8988T (cell line): ENCODE data around the gene LINGO1.

ENCODE experiments used
- DNase-seq: peaks from one replicate; pipeline ENCODE4 v3.0.0; 2011

LINGO1 gene

DNA sequence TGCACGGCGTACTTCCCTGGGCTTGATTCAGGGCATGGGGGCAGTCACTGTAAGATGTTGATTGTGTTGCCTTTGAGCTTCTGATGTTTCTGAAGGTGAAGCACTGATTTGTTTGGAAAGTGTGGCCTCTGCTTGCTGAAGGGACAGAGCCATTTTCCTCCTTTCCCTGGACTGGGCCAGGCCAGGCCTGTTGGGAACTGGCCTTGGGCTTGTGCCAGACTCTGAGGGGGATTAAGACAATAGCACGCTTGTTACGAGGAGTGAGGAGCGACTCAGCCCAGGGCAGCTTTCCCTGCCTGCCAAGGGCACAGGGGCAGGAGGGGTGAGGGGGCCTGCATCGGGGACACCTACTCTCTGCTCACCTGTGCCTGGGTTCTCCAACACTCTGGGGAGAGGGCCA is 42.9 kb downstream of the LINGO1 start:
- no peak for DNase-seq

DNA sequence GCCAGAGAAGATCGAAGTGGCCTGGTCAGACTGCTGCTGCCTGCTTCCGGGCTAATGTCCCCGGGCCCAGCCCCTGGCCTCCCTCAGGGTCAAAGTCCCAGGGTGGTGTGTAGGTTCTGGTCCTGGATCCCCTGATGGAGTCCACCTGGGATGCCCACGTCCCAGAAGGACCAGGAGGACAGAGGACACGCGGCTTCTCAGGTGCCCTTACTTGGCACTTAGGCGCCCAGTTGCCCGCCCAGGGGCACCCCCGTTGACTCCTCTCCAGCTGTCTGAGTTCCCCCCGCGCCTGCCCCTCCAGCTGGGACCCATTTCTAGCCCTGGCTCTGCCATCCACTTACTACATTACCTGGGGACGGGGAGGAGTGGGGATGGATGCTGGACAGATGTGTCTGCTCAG is 44.6 kb downstream of the LINGO1 start:
- no peak for DNase-seq

DNA sequence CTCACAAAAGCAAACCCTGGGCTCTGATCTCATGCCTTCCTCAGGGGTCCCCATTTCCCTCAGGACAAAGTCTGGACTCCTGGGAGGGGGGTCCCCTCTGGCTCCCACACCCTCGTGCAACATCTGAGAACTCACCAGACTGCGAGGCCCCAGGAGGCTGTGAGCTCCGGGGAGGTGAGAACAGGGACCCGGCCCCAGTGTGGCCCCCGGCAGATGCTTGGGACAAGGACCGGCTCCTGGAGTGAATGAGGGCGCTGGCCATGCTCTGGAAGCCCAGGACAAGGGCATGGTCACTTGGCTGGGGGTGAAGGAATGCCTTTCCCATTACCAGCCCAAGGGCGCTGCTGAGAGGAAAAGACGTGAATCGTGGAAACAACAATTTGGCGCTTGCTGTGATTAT is 48.0 kb downstream of the LINGO1 start:
- DNase-seq = no peak

DNA sequence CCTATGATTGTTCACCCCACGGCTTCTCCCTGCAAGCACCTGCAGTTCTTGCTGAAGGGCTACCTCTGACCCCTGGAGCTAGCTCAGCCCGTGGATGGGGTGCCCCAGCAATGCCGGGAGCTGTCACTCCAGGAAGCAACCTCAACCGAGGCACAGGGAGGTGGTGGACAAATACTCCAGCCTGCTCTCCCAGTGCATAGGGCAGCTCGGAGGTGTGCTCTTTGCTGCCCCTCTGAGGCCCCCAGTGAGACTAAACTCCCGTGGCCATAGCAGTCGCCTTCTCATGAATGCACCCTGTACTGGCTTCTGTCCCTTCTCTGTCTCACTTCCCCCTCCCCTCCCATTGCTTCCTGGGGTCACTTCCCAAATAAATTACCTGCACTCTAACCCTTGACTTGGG is 48.5 kb downstream of the LINGO1 start:
- no peak for DNase-seq

DNA sequence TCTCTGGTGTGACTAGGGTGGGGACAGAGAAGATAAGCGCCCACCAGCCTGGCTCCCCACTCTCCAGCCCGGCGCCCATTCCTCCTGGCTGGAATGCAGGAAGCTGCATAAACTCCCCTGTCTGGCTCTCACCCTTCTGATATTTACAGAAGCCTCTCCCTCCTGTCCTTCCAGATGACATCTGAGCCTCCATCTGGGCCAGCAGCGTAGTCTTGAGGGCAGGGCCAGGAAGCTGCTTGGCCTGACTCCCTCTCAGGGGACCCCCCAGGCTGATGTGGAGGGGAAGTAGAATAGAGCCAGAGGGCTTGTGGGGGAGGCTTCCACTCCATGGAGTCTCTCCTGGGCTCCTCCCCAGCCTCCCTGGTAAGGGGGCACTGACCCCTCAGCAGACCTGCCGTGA is 49.9 kb downstream of the LINGO1 start:
- no peak for DNase-seq

DNA sequence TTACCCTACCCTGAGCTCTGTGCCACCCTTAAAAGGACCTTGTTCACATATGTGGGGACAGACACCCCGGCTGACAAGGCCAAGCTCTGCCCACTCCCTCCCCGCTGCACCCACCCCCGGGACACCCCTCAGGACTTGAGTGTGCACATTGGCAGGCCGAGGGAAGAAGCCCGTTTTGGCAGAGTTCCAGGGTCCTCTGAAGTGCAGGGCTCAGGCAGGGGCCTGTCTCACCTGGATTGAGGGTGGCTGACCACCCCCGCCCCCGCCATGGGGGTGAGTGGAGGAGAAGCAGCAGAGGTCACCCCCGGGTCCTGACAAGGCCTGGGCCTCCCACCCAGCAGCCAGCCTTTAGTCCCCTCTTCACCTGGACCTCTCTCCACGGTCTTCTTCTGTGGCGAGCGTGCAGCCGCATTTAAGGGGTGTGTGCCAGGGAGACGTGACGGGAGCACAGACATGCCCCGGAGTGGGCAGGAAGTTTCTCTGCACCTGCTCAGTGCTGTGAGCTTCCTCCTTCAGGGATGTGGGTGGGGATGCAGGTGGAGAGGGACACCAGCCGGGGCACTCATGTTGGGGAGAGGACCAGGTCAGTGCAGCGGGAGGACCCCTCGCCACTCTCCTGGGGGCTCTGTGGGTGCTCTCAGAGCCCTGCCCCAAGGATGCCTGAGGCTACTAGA is 50.7 kb downstream of the LINGO1 start:
- no peak for DNase-seq

DNA sequence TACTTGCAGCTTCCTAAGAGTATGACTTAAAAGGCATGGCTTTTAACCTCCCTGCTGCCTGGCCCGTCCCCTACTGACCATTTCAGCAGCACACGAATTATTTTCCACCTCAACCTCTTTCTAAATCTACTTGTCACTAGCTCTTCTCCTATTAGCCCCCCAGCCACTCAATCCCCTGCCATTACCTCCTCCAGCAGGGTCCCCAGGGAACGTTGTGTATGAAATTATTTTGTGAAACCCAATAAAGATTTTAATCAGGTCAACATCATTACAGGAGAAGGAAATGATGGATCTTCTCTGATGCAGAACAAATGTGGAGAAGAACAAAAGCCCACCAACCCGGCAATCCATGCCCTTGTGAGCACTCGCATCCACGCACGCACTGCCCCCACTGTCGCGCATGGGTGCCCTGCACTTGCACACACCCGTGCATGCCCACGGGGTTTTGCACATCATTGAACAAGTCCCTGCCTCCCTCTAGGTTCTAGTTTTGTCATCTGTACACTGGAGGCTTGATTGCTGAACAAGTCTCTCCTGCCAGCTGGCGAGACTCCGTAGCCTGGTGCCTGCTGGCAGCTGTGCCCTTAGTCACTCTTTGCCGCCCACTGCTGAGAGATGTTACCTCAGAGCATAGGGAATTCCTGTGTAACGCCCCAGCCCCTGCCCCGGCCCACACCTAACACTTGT is 51.6 kb downstream of the LINGO1 start:
- no peak for DNase-seq

DNA sequence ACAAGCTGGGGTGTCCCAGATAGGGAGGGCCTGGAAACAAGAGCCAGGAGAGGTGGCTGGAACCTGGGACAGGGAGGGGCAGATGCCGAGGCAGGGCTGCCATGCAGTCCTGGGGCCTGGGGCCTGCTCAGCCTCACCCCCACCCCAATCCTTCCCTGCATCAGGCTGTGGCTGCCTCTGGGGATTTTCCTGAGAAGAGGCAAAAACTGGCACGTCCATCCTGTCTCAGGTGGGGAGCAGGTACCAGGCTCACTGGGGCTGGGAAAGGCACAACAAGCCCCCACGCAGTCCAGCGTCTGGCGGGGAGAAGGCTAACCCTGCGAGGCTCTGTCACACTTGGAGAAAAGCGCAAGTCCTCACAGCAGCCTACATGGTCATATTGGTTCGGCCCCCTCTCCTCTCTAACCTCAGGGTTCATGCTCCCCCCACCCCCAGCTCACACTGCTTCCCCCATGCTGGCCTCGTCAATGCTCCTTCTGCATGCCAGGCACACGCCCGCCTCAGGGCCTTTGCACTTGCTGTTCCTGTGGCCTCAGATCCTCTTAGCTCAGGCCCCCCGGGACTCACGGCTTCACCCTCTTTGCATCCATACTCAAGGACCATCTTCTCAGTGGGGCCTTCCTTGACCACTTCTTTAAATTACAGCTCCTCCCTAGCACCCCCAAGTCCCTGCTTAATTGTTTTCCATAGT is 53.1 kb downstream of the LINGO1 start:
- DNase-seq = no peak

DNA sequence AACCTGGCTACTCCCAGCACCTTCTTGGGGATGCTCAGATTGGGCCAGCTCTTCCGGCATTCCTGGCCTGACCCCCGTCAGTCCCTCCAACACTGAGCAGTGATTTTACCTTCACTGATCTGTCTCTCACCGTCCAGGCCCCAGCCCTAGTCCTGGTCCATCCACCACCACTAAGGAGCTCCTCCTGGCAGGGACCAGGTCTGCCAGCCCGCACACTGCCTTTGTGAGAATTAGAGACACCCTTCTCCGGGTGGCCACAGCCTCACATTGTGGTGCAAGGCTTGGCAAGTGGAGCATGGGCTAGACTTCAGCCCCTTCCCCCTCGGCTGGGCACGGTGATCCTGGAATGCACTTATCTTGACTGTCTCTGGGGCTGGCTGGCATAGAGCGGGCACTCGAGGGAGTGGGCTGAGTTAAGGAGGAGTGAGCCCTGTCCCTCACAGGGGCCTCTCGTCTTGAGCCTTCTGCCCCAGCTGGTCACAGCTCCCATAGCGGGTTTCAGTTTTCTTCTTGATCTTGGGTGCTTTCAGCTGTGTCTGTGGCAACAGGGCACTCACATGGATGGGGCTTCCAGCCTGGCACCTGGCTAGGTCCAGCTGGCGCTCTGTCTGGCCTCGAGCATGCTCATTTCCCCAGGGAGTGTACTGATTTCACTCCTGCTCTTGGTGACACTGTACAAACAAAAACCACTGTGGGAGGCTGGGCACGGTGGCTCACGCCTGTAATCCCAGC is 53.9 kb downstream of the LINGO1 start:
- no peak for DNase-seq

DNA sequence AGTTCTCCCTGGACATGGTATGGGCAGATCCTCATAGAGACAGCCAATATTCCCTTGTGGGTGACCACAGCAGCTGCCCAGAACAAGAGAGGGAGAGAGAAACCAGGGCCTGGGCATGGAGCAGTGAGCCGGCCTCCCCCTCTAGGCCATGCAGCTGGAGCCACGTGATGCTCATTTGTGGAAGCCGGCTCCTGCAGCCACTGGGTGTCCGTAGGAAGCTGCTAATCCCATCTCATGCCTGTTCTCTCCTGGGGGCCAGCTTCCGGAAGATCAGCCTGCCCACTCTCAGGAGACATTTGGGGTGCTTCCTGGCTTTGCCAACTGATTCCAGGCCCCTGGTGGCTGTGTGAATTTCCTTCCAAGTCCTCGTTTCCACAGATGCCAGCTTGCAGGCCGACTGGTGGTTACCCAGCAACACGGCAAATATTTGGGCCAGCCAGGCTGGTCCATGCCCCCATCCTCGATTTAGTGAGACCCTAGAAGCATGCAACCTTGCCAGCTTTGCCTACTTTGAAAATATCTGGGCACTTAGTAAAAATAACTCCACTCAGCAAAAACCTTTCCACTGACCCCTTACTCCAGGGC is 55.3 kb downstream of the LINGO1 start:
- DNase-seq = no peak

DNA sequence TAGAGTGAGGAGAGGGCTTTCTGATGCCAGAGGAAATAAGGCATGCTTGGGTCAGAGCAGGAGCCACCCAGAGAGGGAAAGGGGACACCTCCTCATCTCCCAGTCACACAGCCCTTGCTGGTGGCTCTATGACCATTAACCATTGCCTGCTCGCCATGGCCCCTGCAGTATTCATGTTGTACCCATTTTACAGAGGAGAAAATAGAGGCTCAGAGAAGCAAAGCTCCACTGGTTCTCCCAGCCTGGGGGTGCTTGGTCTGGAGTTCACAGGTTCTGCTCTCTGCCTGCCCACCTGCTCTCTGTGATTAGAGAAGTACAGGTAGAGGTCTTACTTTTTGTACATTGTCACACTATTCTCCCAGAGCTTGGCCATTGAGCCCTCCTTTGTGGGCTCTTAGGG is 56.2 kb downstream of the LINGO1 start:
- no peak for DNase-seq

DNA sequence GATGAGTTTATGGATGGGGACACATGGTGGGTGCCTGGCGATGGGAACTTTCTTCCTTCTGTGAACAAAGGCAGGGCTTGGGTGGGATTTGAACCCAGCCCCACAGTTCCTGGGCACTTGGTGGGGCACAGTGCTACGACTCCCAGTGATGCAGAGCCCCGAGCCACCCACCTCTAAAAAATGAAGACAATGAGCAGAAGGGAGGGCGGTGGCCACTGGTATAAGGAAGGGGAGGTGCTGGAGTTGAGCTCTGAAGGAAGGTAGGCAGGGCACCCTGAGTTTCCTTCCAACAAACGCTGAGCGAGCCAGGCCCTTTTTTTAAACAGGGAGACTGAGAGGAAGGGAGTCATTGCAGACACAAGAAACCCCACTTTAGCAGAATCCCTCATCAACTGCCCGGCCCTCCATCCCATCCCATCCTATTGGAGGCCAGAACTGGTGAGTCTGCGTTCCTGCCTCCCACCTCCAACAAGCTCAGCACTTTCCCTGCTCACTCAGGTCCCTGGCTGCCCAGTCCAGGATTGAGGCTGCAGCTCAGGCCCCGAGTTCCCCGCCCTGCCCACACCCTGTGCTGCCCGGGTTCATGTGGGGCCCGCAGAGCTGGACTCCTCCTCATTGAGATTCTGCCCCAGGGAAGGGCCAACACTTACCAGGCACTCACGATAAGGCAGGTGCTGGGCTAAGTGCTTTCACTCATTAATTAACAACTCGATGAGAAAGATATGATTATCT is 57.3 kb downstream of the LINGO1 start:
- DNase-seq = no peak

DNA sequence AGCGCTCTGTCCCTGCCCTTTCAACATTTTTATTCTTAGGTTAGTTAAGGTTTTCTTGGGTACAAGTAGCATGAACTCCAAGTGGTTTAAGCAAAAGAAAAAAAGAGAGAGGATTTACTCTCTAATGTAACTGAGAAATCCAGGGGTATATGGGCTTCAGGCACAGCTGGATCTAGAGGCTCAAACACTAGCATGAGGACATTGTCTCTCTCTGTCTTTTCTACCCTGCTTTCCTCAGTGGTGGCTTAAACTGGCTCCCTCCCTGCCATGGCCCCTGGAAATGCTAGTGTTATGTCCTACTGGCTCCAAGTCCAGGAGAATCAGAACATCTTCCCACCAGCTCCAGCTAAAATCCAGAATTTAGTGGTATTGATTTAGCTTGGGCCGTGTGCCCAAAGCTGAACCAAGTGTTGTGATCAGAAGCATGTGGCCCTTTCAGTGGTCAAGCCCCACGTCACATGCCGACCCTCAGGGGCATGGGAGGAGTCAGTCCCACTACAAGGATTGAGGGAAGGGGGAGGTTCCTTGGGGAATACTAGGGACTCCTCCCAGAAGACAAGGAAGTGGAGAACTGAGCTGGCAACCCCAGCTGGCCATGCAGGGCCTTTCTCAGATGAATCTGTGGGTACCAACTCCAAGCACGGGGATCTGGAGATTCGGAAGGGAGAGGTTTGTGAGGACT is 58.0 kb downstream of the LINGO1 start:
- no peak for DNase-seq

DNA sequence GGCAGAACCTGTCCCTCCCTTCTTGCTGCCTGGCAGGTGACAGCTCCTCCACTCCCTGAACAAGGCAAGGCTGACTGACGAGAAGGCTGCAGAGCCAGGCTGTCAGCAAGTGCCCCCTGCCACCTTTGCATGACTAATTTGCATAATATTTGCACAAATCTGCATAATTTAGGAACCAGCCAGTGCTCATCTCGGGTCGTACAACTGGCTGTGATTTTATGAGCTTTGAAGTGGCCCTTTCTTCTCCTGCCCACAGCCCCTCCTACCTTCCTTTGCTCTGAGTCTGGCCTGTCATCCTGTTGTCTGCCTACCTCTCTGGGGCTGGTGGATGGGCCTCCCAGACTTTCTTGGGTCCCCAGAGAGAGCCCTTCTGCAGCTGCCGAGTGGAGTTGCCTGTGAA is 58.9 kb downstream of the LINGO1 start:
- DNase-seq = no peak

DNA sequence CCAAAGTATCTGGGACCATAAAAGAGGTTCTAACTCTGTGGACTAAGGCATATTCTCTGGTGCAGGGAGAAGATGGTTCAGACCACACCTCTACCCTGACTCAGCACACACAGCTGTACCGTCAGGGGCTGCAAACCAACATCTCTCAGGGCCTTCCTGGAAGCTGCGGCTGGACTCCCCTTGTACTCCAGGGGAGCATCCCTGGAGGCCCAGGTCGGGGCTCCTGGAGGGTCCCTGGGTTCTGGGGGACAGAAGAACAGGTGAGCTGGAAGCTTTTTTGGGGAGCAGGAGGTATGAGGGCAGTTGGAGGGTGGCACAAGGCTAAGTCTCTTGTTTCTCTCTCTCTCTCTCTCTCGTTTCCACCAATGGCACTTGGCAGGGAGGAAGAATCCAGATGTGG is 60.5 kb downstream of the LINGO1 start:
- no peak for DNase-seq

DNA sequence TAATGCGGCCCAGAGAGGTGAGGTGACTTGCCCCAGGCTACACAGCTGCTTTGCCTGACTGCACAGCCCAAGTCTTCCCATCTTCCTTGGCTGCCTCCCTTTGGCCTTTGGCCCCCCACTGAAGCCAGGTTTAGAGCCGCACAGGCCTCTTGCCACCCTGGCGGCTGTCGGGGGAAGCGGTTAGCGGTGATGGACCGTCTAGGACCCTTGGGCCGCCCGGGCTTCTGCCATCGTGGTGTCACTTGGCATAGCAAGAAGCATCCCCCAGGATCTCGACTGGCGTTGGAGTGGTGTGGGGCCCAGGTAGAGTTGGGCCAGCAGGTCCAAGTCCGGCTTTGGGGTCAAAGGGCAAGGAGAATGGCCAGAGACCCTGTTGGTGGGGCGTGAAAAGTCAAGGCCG is 61.0 kb downstream of the LINGO1 start:
- no peak for DNase-seq

DNA sequence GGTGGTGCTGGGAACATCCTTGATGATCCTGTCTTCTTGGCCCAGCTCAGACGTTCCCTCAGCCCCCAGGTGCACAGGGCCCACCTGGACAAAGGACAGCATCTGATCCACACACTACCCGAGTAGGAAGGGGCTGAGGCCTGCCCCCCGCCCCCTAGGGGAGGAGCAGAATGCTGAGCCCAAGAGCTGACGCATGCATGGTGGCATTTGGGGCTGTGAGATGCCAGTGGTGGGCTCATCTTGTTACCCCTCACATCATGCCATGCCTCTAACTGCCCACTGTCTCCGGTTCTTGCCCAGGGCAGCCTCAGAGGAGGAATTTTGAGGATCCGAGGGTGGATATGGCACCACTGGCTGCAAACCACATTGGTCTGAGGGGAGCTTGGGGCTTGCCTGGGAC is 61.5 kb downstream of the LINGO1 start:
- no peak for DNase-seq

DNA sequence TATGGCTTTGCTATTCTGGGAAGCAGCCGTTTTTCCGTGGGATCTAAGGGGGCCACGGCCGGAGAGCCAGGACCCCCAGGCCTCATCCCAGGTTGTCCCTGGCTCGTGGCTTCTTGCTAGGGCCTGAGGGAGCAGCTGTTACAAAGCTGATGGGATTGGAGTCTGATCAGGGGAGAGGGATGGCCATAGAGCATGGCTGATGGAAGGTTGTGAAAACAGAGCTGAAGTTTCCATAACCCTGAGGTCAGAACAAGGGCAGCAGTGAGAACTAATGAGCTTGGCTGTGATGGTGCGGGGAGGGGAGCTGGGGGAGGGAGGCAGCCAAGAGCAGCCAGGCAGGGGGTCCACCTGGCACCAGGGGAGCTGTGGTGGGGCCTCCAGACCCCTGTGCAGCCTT is 63.0 kb downstream of the LINGO1 start:
- DNase-seq = no peak

DNA sequence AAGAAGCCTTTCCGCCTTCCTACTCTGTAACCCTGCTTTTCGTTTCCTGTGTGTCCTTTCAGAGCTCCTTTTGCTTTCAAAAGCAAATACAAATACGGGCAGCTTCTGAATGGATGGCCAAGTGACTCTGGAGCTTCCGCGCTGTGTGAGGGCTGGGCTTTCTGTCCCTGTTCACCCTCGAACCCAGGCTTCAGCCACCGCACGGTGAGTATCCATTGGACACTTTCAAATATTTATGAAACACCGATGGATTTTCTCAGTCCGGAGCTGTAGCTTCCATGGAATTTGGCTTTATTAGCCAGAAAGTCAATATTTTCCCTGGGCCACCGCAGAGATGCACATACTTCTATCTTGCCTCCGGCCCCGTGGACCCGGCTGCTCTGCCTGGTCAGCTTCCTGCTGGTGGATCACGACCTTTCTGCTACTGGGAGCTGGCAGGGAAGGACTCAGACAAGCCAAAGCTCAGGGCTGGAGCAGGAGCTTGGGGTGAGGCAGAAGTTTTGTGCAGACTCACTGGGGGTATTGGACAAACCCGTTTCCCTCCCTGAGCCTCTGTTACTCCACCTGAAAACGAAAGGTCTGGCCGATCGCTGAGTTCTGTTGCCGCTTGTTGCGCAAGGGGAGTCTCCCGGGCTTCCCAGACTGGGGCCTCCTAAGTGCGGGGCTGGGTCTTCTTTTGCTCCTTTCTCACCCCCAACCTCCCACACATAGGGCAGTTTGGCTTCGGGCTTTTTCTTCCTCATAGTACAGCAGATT is 63.6 kb downstream of the LINGO1 start:
- no peak for DNase-seq

DNA sequence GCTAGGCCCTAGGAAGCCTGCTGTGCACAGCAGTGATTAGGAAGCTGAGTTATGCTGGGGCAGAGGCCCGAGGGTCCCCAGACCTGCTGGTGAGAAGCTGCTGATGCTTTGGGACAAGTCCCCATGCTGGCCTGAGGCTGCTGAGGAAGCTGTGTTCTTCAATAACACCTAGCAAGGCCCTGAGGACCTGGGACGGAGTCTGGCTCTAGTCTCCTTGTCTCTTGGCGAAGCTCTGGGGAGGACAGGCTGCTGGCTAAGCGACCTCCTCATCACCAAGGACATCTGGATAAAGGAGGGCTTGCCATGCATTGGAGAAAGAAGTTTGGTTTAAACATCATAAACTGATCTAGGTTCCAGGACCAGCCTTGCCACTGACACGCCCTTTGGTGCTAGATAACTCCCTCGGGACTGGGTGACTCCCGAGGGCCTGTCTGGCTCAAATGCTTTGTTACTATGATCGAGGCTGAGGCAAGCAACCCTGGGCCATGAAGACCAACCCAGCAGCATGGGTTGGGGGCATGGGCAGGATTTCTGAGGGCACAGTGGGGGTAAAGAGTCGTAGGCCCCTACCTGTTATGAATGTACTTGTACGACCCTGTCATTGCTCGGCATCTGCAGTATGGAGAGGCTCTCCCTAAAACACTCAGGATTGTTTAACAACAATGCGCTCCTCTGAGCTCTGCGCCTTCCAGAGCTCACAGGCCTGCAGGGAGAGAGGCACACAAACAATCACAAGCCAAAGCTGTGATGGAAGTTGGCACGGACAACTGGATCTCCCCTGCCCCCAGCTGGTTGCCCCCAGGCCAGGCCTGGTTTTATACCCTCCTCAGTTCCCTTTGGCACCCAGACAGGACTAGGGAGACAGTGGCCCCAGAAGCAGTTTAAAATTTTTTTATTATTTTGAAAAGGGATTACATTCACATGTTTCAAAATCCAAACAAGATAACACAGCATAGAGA is 64.4 kb downstream of the LINGO1 start:
- DNase-seq = no peak
